Colonic mucosa (tissue), 4 donors: ENCODE measurements around the gene IL18BP. TPM values are rescaled to one million over a fixed set of nuclear protein-coding genes. Genes with fewer than 3 reads are reported as not detected.

Source experiments
- DNase-seq: peaks from one replicate; pipeline ENCODE4 v3.0.0-alpha.2; 2020
- H3K27ac ChIP-seq: fragments of 200-600 bp; one replicate; pipeline ENCODE4 v1.8.0; 2021
- H3K27me3 ChIP-seq: fragments of 200-600 bp; one replicate; pipeline ENCODE4 v1.8.0; 2021
- H3K36me3 ChIP-seq: fragments of 200-600 bp; one replicate; pipeline ENCODE4 v1.8.0; 2021
- H3K4me1 ChIP-seq: fragments of 200-600 bp; one replicate; pipeline ENCODE4 v1.8.0; 2021; ENCODE audit warnings: mild to moderate bottlenecking
- H3K4me3 ChIP-seq: fragments of 200-600 bp; one replicate; pipeline ENCODE4 v1.8.0; 2021
- H3K9ac ChIP-seq, 2 donors: one replicate each; pipeline ENCODE4 v1.7.0; 2013; ENCODE audit warnings: control low read depth in 2 of 2, low read depth in 2 of 2, low read length in 2 of 2
- H3K9me3 ChIP-seq: fragments of 200-600 bp; one replicate; pipeline ENCODE4 v1.8.0; 2021
- CTCF ChIP-seq: fragments of 200-600 bp; IDR thresholded peaks from one replicate; pipeline ENCODE4 v1.8.0; 2022; ENCODE audit warnings: antibody characterized with exemption, mild to moderate bottlenecking
- intact Hi-C: fragments of 100-400 bp; cut with DNase I; formaldehyde crosslinking; loops from one replicate; pipeline ENCODE4 v1.14.1; 2022
- total RNA-seq, 2 donors: library from RNA; stranded (reverse); fragmentation: NEBNext Ultra II Directional in 1 of 2; extraction: Animal tissue kit (Norgen Biotek cat#: 25700) in 1 of 2; gene quantifications; one replicate each; pipeline ENCODE4 v1.2.1, GENCODE V29; 2021
- donor health status: healthy.
- donor health status: DM: no; HTN: no; CAD: no.
- donor health status: DM: no; HTN: no; CAD: no.

The IL18BP gene
- total RNA-seq, 2 donors from 2014 or later: 5.6 to 9.0 TPM

- Histone ChIP-seq H3K27me3 (no peaks in the 10 kb centered on the region), H3K9me3 (no peaks in the 10 kb centered on the region), H3K27ac (peak overlapping the region; percentile 99), H3K4me3 (peak overlapping the region; percentile 37), H3K4me1 (peaks cover 18% of the 10 kb centered on the region), H3K36me3 (no peaks in the 10 kb centered on the region), H3K9ac (peak overlapping the region; percentile 76 to 97)
- intact Hi-C loops: no loop called here
- TF ChIP-seq CTCF: no peak
- peak; percentile 90 for DNase-seq
These were observed 40.5 kb downstream of the IL18BP start for GRCh38 chr11:72039031-72039855.

- Histone ChIP-seq H3K9ac (peak overlapping the region; percentile 76 to 97), H3K27ac (peak overlapping the region; percentile 99), H3K4me1 (peaks cover 18% of the 10 kb centered on the region), H3K9me3 (no peaks in the 10 kb centered on the region), H3K4me3 (peak overlapping the region; percentile 37), H3K36me3 (no peaks in the 10 kb centered on the region), H3K27me3 (no peaks in the 10 kb centered on the region)
- intact Hi-C loops: no loop called here
- DNase-seq: peak; percentile 65
- TF ChIP-seq CTCF: no peak
These were observed 41.2 kb downstream of the IL18BP start for GRCh38 chr11:72039856-72040401.

- peak overlapping the region; percentile 99 for H3K27ac ChIP-seq
- intact Hi-C loops: no loop called here
- no peak for TF ChIP-seq CTCF
- peak overlapping the region; percentile 85 to 97 for H3K9ac ChIP-seq
- no peaks in the 10 kb centered on the region for H3K9me3 ChIP-seq
- no peaks in the 10 kb centered on the region for H3K27me3 ChIP-seq
- H3K4me3 ChIP-seq: peak overlapping the region; percentile 37
- H3K36me3 ChIP-seq: no peaks in the 10 kb centered on the region
- DNase-seq: peak; percentile 97
- peaks cover 18% of the 10 kb centered on the region for H3K4me1 ChIP-seq
These were observed 42.0 kb downstream of the IL18BP start for GRCh38 chr11:72040491-72041363.

- Histone ChIP-seq H3K4me3 (peak overlapping the region; percentile 37), H3K4me1 (peaks cover 18% of the 10 kb centered on the region), H3K9me3 (no peaks in the 10 kb centered on the region), H3K27me3 (no peaks in the 10 kb centered on the region), H3K36me3 (no peaks in the 10 kb centered on the region), H3K9ac (peak overlapping the region; percentile 85 to 97), H3K27ac (peak overlapping the region; percentile 99)
- no peak for TF ChIP-seq CTCF
- peak; percentile 65 for DNase-seq
- intact Hi-C loops: no loop called here
These were observed 42.8 kb downstream of the IL18BP start for GRCh38 chr11:72041364-72042063.
